Panc1 (cell line): ENCODE measurements around the gene KMO.

Source experiments
- POLR2AphosphoS5 ChIP-seq: IDR thresholded peaks from 2 replicates; pipeline ENCODE4 v1.6.1; 2012; ENCODE audit warnings: mild to moderate bottlenecking, low read depth, low read length, moderate library complexity
- SIN3A ChIP-seq: IDR thresholded peaks from 2 replicates; pipeline ENCODE4 v1.6.1; 2012; ENCODE audit warnings: low read depth, mild to moderate bottlenecking, low read length, moderate library complexity, borderline replicate concordance; ENCODE audit not compliant: insufficient read depth
- TF ChIP-seq, protein P1 (sequence below): fragments of 450-650 bp; IDR thresholded peaks from 2 replicates; pipeline ENCODE4 v1.5.1; 2017; ENCODE audit warnings: mild to moderate bottlenecking
- TF ChIP-seq, protein P2 (sequence below), 2 experiments: IDR thresholded peaks; 2 replicates each; pipeline ENCODE4 v1.6.1; 2011 to 2012; ENCODE audit warnings: low read depth in 2 of 2, control low read depth in 1 of 2, low read length in 1 of 2, mild to moderate bottlenecking in 1 of 2, moderate library complexity in 1 of 2; ENCODE audit not compliant: insufficient read depth in 1 of 2

DNA sequence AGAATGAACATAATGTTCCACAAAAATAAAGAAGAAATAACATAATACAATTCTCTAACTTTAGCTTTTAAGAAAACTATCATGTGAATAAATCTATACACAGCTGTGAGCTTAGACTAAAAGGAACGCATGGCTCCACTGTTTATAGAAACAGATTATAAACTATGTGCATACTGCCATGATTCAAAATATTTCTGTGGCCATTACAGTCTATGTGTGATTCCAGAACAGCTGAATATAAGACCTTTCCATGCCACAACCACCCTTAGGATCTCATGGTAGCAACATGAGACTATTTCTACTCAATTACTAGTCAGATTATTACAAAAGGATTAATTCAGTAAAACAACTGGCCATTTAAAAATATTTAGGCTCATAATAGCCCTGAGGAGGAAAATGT lies 104.1 kb downstream of the KMO start:
- TF ChIP-seq, protein P1, sequence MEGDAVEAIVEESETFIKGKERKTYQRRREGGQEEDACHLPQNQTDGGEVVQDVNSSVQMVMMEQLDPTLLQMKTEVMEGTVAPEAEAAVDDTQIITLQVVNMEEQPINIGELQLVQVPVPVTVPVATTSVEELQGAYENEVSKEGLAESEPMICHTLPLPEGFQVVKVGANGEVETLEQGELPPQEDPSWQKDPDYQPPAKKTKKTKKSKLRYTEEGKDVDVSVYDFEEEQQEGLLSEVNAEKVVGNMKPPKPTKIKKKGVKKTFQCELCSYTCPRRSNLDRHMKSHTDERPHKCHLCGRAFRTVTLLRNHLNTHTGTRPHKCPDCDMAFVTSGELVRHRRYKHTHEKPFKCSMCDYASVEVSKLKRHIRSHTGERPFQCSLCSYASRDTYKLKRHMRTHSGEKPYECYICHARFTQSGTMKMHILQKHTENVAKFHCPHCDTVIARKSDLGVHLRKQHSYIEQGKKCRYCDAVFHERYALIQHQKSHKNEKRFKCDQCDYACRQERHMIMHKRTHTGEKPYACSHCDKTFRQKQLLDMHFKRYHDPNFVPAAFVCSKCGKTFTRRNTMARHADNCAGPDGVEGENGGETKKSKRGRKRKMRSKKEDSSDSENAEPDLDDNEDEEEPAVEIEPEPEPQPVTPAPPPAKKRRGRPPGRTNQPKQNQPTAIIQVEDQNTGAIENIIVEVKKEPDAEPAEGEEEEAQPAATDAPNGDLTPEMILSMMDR, result no peak
- TF ChIP-seq POLR2AphosphoS5 (no peak), SIN3A (no peak)
- TF ChIP-seq, protein P2, sequence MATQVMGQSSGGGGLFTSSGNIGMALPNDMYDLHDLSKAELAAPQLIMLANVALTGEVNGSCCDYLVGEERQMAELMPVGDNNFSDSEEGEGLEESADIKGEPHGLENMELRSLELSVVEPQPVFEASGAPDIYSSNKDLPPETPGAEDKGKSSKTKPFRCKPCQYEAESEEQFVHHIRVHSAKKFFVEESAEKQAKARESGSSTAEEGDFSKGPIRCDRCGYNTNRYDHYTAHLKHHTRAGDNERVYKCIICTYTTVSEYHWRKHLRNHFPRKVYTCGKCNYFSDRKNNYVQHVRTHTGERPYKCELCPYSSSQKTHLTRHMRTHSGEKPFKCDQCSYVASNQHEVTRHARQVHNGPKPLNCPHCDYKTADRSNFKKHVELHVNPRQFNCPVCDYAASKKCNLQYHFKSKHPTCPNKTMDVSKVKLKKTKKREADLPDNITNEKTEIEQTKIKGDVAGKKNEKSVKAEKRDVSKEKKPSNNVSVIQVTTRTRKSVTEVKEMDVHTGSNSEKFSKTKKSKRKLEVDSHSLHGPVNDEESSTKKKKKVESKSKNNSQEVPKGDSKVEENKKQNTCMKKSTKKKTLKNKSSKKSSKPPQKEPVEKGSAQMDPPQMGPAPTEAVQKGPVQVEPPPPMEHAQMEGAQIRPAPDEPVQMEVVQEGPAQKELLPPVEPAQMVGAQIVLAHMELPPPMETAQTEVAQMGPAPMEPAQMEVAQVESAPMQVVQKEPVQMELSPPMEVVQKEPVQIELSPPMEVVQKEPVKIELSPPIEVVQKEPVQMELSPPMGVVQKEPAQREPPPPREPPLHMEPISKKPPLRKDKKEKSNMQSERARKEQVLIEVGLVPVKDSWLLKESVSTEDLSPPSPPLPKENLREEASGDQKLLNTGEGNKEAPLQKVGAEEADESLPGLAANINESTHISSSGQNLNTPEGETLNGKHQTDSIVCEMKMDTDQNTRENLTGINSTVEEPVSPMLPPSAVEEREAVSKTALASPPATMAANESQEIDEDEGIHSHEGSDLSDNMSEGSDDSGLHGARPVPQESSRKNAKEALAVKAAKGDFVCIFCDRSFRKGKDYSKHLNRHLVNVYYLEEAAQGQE (IDR thresholded peaks at IDR 0.05; ENCODE audit: insufficient read depth in 1 of 2, low read depth in 2 of 2, low read length in 1 of 2), result no peak
